Fibroblast of skin of abdomen (primary cell): ENCODE measurements around the gene ISLR.
A peak's percentile ranks its signal among the peaks of the same experiment; 100 is the strongest.

ENCODE experiments used
- DNase-seq: peaks from one replicate; pipeline ENCODE4 v3.0.0-alpha.2; 2013

Gene ISLR

DNA sequence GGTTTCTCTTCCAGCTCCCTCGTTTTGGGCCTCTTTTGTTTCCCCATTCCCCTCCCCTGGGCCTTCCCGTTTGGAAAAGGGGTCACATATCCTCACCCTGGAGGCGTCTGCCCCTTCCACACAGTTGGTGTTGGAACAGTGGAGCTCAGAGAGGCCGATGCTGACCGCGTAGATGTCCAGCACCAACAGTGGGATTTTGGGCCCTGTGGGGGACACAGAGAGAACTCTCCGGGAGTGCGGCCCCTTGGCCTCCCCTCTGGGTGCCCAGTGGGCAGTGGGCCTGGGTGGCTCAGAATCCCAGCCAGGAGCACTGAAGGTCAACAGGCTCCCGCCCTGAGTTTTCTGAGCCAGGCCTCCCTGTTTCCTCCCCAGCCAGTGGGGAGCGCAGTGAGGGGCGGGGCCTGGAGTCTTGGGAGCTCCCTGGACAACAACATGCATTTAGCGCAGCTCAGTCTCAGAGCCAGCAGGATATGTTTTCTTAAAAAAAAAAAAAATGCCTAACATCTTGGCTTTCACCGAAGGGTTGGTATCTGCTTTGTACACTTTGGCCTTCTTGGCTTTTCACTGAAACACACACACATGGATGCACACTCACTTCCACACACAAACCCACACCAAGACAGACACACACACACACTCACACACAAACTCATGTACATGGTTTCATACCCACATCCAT lies 670 bp upstream of the ISLR start:
- peak; percentile 68 for DNase-seq

DNA sequence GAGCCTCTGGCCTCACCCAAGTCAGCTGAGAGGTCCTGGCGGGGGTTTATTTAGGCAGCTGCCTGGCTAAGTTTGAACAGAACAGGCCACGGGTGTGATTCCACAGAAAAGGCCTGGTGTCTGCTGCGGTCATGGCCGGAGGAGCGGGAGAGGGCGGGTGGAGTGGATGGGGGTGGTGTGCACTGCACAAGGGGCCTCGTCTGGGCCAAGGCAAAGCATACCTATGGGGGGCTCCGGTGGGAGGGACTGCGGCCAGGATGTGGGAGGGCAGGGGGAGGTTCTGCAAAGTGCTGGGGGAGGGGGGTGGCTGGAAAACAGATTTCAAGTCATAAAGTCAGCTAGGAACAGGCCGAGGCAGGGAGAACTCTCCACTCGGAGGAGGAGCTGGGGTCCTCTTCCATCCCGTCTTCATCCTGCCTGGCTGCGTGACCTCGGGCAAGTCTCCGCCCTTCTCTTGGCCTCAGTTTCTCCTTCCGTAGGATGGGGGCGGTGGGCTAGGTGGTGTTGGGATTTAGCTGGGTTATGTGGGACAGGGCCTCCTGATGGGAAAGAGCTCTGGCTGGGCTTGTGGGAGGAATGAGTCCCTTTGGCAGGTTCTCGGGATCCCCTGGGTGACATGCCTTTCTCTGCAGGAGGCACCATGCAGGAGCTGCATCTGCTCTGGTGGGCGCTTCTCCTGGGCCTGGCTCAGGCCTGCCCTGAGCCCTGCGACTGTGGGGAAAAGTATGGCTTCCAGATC lies 878 bp downstream of the ISLR start:
- DNase-seq, result peak; percentile 80

DNA sequence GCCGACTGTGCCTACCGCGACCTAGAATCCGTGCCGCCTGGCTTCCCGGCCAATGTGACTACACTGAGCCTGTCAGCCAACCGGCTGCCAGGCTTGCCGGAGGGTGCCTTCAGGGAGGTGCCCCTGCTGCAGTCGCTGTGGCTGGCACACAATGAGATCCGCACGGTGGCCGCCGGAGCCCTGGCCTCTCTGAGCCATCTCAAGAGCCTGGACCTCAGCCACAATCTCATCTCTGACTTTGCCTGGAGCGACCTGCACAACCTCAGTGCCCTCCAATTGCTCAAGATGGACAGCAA lies 1.4 kb downstream of the ISLR start:
- DNase-seq, result no peak

DNA sequence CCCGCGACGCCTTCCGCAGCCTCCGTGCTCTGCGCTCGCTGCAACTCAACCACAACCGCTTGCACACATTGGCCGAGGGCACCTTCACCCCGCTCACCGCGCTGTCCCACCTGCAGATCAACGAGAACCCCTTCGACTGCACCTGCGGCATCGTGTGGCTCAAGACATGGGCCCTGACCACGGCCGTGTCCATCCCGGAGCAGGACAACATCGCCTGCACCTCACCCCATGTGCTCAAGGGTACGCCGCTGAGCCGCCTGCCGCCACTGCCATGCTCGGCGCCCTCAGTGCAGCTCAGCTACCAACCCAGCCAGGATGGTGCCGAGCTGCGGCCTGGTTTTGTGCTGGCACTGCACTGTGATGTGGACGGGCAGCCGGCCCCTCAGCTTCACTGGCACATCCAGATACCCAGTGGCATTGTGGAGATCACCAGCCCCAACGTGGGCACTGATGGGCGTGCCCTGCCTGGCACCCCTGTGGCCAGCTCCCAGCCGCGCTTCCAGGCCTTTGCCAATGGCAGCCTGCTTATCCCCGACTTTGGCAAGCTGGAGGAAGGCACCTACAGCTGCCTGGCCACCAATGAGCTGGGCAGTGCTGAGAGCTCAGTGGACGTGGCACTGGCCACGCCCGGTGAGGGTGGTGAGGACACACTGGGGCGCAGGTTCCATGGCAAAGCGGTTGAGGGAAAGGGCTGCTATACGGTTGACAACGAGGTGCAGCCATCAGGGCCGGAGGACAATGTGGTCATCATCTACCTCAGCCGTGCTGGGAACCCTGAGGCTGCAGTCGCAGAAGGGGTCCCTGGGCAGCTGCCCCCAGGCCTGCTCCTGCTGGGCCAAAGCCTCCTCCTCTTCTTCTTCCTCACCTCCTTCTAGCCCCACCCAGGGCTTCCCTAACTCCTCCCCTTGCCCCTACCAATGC lies 2.0 kb downstream of the ISLR start:
- no peak for DNase-seq

DNA sequence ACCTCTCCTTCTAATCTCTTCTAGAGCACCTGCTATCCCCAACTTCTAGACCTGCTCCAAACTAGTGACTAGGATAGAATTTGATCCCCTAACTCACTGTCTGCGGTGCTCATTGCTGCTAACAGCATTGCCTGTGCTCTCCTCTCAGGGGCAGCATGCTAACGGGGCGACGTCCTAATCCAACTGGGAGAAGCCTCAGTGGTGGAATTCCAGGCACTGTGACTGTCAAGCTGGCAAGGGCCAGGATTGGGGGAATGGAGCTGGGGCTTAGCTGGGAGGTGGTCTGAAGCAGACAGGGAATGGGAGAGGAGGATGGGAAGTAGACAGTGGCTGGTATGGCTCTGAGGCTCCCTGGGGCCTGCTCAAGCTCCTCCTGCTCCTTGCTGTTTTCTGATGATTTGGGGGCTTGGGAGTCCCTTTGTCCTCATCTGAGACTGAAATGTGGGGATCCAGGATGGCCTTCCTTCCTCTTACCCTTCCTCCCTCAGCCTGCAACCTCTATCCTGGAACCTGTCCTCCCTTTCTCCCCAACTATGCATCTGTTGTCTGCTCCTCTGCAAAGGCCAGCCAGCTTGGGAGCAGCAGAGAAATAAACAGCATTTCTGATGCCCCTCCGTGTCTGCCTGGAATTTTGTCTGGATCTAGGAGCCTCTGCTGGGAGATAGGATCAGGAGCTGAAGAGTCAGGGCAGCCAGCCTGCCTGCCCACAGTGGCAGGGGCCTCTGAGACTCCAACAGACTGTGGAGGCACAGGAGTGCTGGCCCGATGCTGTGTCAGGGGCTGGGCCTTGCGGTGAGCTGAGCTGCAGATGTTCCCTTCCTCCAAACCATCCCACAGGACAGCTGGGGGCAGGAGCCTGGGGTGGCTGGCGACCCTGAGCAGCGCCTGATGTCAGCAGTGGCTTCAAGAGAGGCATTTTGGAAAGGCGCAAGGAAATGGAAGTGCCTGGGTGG lies 3.0 kb downstream of the ISLR start:
- DNase-seq, result no peak

DNA sequence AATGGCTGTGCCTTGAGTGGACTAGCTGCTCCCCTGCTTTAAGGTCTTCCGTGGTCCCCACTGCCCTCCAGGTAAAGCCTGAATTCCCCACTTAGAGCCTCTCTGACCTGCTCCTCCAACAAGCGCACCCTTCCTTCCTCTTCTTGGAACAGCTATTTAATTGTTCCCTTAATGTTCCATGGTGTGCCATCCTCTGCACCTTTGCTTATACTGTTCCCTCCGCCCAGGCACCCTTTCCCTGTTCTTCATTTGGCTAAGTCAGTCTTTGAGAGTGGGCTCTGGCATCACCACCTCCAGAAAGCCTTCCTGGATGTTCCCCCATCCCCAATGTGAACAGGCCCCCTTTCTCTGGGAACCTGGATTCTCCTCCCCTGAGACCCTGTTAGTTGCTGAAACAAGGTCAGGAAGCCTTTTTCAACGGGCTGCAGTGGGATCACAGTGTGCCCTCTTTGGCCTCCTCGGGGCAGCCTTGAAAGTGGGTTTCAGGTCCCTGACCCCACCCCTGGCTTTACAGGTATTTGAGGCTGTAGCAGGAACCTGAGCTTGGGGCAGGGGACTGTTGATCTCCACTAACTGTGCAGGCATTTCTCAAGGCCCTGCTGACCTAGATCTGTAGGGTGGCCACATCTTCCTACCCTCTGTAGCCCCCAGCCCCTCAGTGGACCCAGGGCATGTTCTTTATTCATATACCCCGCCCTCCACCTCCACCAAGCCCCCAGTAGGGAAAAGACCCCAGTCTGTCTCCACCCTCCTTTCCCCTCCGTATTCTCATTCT lies 5.0 kb downstream of the ISLR start:
- DNase-seq, result no peak

DNA sequence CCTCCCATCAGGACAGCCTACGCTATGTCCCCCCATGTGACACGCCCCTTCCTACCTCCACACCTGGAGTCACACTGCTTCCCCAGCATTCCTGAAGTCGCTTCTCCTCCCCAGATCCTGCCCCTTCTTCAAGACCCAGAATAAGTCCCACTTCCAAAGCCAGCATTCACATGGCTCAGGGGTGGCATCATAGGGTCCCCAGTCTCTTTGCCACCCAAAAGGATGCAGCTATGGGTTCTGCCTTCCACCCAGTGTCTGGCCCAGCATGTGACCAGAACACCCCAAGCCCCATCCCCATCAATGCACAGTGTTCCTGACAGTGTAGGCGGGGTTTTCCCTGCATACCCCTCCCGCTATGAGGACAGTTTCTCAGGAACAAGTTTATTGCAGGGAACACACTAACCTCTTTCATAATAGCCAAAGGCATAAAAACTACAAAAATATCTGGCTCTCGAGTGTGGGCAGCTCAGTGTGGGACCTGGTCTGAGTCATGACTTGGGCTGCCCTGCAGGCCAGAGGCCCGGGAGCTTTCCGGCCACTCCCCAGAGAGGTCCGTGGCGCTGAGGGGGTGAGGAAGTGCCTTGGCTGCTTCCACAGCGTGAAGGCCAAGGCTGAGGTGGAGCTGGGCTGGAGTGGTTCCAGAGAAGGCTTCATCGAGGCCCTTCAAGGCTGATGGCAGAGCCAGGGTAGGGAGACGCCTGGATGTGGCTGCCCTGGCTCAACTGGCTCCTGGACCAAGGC lies 5.8 kb downstream of the ISLR start:
- peak; percentile 74 for DNase-seq

DNA sequence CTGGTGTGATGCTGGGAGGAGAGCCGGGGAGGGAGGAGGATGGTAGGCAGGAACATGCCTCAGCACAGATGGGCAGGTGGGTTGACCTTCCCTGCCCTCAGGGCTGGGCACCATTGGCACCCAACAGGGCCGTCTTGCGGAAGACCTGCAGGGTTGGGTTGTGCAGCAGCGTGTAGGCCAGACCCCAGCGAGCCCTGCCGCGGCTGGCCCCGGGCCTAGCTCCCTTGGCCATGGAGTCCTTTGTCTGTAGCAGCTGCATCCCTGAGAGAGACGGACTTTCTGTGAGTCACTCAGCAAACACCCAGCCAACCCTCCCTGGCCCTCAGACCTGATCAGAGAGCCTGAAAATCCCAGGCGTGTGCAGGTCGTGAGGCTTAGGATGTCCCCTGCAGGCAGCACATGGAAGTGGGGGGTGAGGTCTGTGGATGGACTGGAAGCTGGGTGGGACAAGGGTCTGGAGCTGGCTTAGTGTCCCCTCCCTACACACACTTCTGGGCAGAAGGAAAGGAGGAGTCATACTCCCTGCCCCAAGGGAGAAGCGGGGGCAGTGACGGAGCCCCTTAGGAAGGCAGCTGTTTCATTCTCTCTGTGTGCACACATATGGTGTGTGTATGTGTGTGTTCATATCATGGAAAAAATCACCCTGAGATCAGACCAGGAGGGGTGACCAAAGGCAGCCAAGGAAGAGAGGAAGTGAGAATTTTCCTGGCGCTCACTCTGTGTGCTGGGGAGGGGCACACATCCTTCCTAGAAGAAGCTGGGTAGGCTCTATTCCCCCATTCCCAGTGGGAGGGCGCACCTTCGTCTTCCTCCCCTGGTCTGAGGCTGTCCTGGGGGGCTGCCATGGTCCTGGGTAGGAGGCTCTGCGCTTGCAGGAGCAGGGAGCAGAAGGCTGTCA lies 6.7 kb downstream of the ISLR start:
- peak; percentile 76 for DNase-seq

DNA sequence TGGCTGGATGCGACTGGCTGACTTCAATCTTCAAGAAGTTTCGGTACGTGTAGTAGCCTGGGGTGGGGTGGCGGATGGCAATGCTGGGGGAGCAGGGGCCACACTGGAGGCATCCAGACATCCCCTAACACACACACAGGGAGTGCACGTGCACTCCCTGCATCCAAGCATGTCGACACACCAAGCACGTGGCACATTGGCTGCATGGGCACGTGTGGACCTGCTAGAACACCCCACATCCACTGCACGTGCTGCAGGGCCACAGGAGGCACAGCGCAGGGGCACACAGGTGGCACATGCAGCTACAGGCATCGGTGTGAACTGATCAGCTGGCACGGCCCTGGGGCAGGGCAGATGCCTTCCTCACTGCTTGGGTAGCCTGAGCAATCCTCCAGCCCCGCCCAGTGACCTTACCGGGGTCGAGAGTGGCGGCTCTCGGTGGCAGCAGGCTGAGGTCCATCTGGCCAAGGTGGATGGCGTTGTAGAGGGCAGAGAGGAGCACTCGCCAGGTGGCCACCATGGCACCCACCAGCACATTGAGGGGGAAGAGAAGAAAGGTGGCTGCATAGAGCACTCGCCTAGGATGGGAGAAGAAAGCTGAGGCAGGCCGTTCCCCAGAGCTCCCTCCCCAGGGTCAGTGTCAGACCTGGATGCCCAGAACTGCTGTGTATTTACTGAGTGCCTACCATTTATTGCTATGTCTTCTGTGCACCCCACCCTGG lies 7.5 kb downstream of the ISLR start:
- DNase-seq, result no peak

DNA sequence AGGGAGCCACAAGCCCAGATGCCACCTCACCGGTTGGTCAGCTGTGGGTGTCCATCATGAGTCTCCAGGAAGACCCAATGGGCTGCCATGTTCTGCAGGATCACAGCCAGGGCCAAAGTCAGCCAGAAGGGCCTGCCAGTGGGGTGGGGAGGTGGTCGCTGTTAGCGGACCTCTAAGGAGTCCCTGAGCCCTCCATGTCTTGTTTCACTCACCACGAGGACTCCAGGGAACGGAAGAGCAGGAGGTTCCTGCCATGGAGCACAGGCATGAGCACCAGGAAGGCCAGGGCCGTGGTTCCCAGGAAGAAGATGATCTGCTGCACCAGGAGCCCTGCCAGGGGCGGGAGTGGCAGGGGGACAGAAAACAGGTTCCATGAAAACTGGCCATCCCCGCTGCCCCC lies 8.6 kb downstream of the ISLR start:
- no peak for DNase-seq

DNA sequence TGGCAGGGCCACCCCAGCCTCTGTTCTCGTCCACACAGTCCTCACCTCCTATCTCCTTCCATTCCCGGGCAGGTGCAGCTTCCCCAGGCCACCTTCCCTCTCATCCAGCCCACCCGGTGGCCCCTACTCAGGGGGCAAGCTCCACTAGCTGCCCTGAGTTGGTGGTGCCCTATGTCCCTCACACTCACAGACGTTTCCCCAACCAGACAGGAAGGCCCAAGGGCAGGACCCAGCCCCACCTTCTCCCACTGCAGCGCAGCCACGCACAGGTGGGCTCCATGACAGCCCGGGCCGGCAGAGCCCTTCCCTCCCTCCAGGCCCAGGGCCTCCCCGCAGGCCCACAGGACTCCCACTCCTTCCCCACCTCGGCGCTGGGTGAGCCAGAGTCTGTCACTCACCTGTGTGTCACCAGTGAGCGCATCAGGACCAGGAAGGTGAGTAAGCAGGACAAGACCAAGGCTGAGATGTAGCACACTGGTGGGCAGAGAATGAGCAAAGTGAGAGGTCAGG lies 11.1 kb downstream of the ISLR start:
- no peak for DNase-seq

DNA sequence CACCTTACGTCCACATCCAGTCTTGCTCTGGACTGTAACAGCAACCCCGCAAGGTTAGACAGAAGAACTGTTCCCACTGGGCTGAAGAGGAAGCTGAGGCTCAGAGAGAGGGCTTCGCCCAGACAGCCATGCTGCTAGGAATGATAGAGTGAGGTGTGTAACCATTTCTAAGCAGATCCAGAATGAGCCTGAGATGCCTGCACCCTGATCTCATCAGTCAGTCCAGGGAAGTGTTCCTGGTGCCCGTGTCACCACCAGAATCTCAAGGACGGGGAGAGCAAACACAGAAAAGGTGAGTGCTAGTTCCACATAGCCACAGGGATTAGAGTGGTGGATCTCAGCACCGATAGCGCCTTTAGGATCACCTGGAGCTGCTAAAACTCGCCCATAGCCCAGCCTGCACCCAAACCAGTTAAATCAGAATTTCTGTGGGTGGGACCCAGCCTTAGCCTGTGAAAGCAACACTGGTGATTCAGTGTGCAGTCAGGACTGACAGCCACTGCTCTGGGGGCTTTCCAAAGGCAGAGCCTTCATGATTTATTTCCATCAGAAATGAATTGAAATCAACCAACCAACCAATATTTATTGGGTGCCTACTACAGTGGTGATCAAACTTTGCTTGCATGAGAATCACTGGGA lies 12.3 kb downstream of the ISLR start:
- no peak for DNase-seq

DNA sequence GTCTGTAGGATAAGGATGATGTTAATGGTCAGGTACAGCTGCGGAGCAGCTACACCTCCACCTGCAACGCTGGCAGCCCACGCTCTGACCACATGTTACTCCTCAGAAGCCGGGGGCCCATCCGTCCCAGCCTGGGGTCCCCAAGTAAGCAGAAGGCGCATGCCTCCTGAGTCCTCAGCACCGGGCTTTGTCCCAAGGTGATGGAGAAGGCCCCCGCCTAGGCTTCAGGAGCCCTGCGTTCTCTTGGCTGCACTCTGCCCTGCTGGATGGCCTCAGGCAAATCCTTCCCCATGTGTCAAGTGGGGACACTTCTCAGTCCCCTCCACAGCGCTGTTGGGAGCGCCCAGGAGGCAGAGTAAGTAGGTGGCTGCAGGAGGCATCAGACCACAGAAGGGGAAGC lies 14.7 kb downstream of the ISLR start:
- DNase-seq, result no peak

DNA sequence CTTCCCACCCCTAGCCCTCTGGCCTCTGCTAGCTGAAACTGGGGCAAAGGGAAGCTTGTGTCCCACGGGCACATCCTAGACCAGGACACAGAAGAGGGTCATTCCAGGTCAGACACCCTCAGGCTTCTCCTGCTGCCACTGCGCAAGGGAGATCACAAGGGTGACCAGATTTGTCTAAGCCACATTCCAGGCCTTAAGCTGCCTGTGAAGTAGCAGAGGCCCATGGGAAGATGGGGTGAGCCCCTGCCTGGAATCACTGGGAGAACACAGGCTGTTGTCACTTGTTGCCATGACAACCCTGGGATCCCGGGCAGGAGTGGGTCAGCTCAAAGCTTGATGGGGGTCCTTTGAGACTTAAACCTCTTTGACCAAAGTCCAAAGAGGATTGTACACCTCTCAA lies 18.3 kb downstream of the ISLR start:
- no peak for DNase-seq

DNA sequence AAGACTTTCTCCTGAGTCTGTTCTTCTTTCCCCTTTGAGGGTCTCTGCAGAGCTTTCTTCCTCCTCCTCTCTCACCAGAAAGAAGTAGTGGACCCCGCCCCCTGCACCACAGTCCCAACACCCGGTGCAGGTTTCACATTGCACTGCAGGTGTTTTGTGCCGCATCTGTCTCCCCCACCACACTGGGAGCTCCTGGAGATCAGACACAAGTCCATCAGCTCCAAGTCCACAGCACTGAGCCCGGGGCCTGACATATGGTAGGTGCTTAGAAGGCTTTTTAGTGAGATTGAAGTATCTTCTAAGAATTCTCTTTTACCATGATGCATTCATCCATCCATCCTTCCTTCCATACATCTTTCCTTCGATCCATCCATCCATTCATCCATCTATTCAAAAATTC lies 19.2 kb downstream of the ISLR start:
- no peak for DNase-seq

DNA sequence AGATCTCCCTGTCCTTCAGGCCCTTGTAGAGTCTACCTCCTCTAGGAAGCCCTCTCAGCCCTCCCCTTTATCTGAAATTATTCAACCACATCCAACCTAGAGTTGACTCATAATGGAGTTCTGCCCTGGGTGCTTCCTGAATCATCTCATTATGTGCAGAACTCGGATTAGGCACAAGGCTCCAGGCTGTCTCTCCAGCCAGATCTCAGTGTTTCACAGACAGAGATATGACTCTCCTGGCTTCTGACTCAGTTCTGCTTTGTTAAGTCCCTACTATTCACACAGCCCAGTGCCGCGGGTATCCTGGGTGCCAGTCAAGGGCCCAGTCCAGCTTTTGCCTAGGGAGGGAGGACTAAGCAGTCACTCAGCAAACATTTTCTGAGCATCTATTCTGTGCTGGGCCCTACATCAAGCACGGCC lies 19.8 kb downstream of the ISLR start:
- DNase-seq, result peak; percentile 89

DNA sequence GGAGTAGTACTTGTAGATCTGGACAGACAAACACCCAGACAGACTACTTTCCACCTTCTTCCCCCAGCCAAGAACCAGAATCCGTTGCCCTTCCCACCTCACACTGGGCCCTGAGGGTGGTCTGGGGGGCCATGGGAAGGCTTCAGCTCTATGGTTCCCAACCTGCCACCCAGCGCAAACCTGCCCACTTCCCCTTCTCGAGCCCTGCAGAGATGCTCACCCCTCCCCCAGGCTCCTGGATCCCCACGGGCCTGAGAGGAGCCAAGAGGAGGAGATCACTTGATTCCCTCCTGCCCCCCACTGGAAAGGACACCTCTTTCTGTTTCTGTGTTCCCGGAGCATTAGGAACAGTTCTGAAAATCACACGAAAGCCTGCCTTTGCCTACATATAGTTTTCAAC lies 20.4 kb downstream of the ISLR start:
- DNase-seq, result no peak
